ENCODE data around the gene GBF1. TPM values are rescaled to one million over a fixed set of nuclear protein-coding genes. Genes with fewer than 3 reads are reported as not detected.

The GBF1 gene
- total and polyA plus RNA-seq, 2 of the 13 experiments (the other 11 are each of a cell fraction or from before 2014, with no cell fraction given), result 17.1 to 21.9 TPM

DNA sequence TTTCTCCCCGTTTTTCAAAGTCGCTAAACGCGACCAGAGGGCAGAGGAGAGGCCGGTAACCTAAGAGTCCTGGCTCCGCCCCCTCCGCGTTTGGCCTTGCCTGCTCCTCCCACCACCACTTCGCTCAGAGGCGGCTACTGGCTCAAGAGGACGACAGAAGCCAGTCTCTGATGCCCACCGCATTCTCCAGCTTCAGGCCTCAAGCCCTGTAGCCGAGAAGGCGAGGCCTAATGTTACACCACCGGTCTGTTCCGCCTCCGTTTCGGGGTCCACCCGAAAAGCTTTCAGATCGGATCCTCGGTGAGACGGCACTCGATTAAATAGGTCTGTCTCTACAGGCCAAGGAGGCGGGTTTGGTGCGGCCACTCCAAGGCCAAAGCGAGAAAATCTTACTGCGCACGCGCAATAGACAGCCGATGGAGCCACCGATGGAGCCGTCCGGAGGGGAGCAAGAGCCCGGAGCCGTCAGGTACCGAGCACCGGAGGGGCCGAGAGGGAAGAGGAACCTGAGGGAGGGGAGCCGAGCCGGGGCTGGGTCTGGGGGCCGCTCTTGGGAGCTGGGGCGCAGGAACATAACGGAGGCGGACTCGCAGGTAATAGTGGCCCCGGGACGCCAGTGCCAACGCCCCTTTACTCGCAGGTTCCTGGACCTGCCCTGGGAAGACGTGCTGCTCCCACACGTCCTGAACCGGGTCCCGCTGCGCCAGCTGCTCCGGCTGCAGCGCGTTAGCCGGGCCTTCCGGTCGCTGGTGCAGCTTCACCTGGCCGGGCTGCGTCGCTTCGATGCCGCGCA lies 175.6 kb downstream of the GBF1 start, which contains the start of gene FBXL15 (continued):
- TF ChIP-seq ZNF7 (CRISPR knock-in tag; IDR thresholded peaks at IDR 0.05) (no peak), SMAD9 (CRISPR knock-in tag; IDR thresholded peaks at IDR 0.05) (no peak), SOX5 (CRISPR knock-in tag; IDR thresholded peaks at IDR 0.05; ENCODE audit: borderline replicate concordance) (peak; percentile 54; the same call in 1 of the 2 replicates), NFE2L2 (IDR thresholded peaks at IDR 0.05; ENCODE audit: low read length) (no peak), ZBTB7A (CRISPR knock-in tag; IDR thresholded peaks at IDR 0.05) (no peak), PCBP1 (IDR thresholded peaks at IDR 0.05; ENCODE audit: borderline replicate concordance, low read depth, low read length) (peak; percentile 80; the same call in 1 of the 2 replicates), ZNF292 (CRISPR knock-in tag; IDR thresholded peaks at IDR 0.05; ENCODE audit: borderline replicate concordance, low read depth) (no peak), SOX13 (IDR thresholded peaks at IDR 0.05) (no peak), SOX13 (CRISPR knock-in tag; conservative IDR thresholded peaks at IDR 0.05 in 1 of 2, IDR thresholded peaks at IDR 0.05 in 1 of 2) (peak in 1 of 2 experiments; percentile 29; a peak in 1 of 4 replicates)
- TF ChIP-seq, protein P1, sequence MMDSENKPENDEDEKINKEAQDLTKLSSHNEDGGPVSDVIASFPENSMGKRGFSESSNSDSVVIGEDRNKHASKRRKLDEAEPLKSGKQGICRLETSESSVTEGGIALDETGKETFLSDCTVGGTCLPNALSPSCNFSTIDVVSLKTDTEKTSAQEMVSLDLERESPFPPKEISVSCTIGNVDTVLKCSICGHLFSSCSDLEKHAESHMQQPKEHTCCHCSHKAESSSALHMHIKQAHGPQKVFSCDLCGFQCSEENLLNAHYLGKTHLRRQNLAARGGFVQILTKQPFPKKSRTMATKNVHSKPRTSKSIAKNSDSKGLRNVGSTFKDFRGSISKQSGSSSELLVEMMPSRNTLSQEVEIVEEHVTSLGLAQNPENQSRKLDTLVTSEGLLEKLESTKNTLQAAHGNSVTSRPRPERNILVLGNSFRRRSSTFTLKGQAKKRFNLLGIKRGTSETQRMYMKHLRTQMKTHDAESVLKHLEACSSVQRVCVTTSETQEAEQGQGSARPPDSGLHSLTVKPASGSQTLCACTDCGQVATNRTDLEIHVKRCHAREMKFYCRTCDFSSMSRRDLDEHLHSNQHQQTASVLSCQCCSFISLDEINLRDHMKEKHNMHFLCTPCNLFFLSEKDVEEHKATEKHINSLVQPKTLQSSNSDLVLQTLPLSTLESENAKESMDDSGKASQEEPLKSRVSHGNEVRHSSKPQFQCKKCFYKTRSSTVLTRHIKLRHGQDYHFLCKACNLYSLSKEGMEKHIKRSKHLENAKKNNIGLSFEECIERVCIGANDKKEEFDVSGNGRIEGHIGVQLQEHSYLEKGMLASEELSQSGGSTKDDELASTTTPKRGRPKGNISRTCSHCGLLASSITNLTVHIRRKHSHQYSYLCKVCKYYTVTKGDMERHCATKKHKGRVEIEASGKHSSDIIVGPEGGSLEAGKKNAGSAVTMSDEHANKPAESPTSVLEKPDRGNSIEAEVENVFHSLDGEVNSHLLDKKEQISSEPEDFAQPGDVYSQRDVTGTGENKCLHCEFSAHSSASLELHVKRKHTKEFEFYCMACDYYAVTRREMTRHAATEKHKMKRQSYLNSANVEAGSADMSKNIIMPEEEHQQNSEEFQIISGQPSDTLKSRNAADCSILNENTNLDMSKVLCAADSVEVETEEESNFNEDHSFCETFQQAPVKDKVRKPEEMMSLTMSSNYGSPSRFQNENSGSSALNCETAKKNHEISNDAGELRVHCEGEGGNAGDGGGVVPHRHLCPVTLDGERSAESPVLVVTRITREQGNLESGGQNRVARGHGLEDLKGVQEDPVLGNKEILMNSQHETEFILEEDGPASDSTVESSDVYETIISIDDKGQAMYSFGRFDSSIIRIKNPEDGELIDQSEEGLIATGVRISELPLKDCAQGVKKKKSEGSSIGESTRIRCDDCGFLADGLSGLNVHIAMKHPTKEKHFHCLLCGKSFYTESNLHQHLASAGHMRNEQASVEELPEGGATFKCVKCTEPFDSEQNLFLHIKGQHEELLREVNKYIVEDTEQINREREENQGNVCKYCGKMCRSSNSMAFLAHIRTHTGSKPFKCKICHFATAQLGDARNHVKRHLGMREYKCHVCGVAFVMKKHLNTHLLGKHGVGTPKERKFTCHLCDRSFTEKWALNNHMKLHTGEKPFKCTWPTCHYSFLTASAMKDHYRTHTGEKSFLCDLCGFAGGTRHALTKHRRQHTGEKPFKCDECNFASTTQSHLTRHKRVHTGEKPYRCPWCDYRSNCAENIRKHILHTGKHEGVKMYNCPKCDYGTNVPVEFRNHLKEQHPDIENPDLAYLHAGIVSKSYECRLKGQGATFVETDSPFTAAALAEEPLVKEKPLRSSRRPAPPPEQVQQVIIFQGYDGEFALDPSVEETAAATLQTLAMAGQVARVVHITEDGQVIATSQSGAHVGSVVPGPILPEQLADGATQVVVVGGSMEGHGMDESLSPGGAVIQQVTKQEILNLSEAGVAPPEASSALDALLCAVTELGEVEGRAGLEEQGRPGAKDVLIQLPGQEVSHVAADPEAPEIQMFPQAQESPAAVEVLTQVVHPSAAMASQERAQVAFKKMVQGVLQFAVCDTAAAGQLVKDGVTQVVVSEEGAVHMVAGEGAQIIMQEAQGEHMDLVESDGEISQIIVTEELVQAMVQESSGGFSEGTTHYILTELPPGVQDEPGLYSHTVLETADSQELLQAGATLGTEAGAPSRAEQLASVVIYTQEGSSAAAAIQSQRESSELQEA (CRISPR knock-in tag; IDR thresholded peaks at IDR 0.05; ENCODE audit: not compliant biosample characterization), result no peak
- TF ChIP-seq, protein P2, sequence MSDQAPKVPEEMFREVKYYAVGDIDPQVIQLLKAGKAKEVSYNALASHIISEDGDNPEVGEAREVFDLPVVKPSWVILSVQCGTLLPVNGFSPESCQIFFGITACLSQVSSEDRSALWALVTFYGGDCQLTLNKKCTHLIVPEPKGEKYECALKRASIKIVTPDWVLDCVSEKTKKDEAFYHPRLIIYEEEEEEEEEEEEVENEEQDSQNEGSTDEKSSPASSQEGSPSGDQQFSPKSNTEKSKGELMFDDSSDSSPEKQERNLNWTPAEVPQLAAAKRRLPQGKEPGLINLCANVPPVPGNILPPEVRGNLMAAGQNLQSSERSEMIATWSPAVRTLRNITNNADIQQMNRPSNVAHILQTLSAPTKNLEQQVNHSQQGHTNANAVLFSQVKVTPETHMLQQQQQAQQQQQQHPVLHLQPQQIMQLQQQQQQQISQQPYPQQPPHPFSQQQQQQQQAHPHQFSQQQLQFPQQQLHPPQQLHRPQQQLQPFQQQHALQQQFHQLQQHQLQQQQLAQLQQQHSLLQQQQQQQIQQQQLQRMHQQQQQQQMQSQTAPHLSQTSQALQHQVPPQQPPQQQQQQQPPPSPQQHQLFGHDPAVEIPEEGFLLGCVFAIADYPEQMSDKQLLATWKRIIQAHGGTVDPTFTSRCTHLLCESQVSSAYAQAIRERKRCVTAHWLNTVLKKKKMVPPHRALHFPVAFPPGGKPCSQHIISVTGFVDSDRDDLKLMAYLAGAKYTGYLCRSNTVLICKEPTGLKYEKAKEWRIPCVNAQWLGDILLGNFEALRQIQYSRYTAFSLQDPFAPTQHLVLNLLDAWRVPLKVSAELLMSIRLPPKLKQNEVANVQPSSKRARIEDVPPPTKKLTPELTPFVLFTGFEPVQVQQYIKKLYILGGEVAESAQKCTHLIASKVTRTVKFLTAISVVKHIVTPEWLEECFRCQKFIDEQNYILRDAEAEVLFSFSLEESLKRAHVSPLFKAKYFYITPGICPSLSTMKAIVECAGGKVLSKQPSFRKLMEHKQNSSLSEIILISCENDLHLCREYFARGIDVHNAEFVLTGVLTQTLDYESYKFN (CRISPR knock-in tag; conservative IDR thresholded peaks at IDR 0.05), result peak; percentile 49
- TF ChIP-seq, protein P3, sequence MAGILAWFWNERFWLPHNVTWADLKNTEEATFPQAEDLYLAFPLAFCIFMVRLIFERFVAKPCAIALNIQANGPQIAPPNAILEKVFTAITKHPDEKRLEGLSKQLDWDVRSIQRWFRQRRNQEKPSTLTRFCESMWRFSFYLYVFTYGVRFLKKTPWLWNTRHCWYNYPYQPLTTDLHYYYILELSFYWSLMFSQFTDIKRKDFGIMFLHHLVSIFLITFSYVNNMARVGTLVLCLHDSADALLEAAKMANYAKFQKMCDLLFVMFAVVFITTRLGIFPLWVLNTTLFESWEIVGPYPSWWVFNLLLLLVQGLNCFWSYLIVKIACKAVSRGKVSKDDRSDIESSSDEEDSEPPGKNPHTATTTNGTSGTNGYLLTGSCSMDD (CRISPR knock-in tag; IDR thresholded peaks at IDR 0.05), result no peak
- TF ChIP-seq, protein P4, sequence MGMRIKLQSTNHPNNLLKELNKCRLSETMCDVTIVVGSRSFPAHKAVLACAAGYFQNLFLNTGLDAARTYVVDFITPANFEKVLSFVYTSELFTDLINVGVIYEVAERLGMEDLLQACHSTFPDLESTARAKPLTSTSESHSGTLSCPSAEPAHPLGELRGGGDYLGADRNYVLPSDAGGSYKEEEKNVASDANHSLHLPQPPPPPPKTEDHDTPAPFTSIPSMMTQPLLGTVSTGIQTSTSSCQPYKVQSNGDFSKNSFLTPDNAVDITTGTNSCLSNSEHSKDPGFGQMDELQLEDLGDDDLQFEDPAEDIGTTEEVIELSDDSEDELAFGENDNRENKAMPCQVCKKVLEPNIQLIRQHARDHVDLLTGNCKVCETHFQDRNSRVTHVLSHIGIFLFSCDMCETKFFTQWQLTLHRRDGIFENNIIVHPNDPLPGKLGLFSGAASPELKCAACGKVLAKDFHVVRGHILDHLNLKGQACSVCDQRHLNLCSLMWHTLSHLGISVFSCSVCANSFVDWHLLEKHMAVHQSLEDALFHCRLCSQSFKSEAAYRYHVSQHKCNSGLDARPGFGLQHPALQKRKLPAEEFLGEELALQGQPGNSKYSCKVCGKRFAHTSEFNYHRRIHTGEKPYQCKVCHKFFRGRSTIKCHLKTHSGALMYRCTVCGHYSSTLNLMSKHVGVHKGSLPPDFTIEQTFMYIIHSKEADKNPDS (CRISPR knock-in tag; IDR thresholded peaks at IDR 0.05), result peak; percentile 64; the same call in 1 of the 2 replicates
